ENCODE data around the gene SOCS3.
A peak's percentile ranks its signal among the peaks of the same experiment; 100 is the strongest.

SOCS3 gene

GRCh38 chr17:78359997-78360370 lies at the start of gene SOCS3:
TSS of gene SOCS3 (minus strand) at chr17:78360077. CDS start at chr17:78359095, 982 bp downstream.
- DNase-seq, result peak; percentile 97

DNA sequence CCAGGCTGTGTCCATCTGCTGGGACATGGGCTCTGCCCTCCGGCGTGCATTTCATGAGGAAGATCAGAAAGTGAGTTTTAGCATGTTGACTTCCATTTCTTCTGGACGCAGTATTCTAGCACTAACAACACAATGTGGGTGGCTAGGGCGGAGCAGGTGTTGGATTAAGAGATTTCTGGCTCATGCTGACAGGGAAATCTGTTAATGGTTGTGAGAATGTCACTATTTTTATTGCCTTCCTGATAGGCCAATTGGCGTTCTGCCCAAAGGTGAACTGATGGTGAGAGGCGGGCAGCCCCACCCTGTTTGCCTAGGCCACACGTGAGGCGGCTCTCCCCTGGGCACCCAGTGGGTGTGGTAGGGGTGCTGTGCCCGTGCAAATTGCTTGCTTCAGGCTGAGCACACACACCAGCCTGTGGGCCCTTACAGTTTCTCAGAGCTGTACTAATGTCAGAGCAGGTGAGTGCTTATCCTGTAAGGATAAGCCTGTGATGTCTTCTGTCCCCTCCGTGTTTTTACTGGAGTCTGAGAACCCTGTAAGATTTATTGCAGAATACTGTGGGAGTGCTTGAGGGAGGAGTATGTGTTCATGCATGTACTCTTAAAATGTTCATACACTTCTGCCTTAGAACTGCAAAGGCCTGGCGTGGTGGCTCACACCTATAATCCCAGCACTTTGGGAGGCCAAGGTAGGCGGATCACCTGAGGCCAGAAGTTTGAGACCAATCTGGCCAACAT lies 49.5 kb upstream of the SOCS3 start:
- no peak for DNase-seq

- no peak for DNase-seq
These were observed 48.7 kb upstream of the SOCS3 start for GRCh38 chr17:78408476-78409050.

DNA sequence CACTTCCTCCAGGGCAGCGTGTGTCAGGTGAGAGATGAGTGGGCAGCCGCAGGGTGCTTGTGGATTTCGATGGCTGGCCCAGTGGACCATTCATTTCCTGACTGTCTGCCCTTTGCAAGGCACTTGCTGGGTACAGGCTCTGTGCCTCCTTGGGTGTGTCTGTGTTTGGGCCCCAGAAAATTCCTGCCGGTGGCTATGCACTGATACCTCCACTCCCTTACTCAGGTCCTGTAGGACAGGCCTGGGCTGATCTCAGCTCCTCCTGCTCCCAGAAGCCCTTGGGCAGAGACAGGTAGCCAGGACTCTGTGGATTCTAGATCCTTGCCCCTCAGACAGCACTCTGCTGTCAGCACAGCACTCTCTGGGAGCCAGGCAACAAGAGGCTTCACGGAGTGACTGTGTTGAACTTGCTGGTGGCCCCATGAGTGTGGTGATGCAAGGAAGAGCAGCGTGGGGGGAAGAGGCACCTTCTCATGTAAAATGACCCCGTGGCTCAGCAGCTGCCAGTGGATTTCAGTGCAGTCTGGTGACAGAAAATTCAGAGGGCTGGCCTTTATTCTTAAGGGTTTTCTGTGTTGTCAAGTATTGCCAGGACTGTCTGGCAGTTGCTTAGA lies 47.6 kb upstream of the SOCS3 start:
- DNase-seq, result no peak

GRCh38 chr17:78406920-78407319 lies 47.0 kb upstream of the SOCS3 start:
- no peak for DNase-seq

DNA sequence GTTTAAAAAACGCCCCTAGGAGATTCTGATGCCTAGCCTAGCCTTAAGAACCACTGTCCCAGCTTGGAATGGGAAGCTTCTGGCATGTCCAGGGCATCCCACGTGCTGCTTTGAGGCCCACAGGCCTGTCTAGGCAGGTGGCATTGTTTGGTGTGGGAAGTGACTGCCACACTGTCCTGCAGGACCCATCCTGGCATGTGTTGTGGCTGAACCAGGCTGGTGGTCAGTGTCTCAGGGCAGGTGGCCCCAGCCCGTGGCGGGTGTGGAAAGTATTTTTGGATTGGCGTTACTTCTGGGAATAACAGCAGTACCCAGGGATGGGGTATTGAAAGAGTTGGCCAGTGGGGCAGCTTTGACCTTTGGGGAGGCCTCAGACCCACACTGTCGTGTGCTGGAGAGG lies 46.5 kb upstream of the SOCS3 start:
- DNase-seq, result no peak

GRCh38 chr17:78403822-78404221 lies 43.9 kb upstream of the SOCS3 start:
- no peak for DNase-seq

GRCh38 chr17:78401891-78402290 lies 42.0 kb upstream of the SOCS3 start:
- no peak for DNase-seq

DNA sequence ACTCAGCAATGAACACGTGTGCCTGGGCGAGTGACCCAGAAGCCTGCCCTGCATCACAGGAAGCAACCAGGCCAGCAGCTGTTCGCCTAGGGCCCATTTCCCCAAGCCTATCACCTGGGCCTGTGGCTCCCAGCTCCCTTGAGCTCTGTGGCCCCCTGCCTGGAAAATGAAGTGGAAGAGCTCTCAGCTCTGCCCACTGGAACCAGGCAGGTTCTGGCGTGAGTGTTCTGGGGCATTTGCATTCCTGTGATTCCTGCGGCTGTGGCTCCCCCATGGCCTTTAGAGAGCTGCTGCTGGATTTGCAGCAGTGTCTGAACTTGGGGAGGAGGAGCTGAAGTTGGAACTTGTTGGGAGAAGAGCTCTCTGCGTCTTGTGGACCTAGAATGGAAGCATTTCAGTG lies 41.4 kb upstream of the SOCS3 start:
- DNase-seq, result no peak

DNA sequence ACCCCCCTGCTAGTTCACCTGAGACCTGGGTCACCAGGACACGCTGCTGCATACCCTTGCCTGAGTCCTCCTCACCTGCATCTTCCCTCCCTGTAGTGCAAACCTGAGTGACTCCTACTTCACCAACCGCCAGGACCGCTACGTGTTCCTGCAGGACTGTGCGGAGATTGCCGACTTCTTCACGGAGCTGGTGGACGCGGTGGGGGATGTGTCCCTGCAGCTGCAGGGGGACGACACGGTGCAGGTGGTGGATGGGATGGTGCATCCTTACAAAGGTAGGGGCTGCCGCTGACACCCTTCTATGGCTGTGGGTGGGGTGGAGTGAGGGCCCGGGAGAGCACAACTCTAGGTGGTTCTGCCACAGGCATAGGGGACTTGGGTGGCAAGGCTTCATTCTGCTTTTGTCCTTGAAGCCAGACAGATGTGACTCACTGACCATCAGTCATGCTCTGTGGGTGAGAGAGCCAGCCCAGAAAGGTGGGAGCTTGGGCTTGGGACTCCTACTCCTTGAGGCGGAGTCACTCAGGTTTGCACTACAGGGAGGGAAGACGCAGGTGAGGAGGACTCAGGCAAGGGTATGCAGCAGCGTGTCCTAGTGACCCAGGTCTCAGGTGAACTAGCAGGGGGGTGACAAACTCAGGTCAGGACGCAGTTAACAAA lies 40.8 kb upstream of the SOCS3 start:
- DNase-seq, result no peak

DNA sequence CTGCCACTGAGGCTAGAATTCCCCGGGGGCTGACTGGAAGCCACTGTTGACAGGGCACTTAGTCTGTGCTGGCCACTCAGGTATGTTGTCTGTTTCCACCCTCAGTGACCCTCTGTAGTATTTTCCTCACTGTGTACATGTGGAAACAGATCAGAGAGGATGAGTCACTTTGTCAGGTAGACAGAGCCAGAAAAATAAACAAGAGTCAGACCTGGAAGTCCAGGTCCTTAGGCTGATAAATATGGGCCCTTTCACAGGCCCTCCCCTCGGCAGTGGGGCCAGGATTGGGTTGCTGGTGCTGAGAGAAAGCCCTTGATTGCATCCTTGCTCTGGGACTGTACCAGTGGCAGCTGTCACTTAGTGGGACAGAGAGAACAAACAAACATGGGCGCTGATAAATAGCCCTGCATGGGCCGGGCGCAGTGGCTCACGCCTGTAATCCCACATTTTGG lies 39.8 kb upstream of the SOCS3 start:
- no peak for DNase-seq

DNA sequence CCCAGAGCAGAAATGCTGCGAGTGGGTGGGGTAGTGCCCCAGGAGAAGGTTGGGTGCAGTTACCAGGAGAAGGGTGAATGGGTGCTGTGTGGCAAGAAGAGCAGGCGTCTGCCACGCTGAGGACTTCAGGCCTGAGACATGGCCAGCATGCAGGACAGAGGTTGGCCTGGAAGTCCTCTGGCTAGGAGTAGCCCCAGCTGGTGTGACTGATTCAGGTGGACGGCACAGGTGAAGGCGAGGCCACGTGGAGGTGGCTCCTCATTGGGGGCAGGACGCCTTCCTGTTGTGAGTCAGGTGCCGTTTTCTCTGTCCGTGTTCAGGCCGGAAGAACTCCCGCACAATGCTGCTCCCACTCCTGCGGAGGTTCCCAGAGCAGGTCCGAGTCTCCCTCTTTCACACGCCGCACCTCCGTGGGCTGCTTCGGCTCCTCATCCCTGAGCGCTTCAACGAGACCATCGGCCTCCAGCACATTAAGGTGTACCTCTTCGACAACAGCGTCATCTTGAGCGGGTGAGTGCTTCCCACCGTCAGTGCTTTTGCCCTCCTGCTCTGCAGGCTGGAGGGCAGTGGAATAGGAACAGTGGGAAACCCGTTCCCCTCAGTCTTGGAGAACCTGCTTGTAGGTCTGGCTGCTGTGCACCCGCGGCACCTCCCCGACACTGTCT lies 39.3 kb upstream of the SOCS3 start:
- no peak for DNase-seq

DNA sequence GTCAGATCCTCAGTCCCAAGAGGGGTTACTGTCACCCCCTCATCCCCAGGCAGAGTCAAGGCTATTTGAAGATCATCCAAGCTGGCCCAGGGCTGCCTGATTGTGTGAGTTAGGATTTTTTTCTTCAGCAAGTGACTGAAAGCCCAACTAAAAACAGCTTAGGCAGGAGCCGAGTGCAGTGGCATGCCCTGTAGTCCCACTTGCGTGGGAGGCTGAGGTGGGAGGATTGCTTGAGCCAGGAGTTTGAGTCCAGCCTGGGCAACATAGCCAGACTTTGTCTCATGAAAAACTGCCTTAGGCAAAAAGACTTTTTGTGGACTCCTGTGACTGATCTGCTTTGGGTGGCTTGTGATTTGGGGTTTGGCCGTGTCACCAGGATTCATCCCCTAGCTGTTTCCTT lies 38.5 kb upstream of the SOCS3 start:
- DNase-seq, result no peak

- DNase-seq, result no peak
These were observed 37.8 kb upstream of the SOCS3 start for GRCh38 chr17:78397681-78398101.

- DNase-seq, result no peak
These were observed 36.8 kb upstream of the SOCS3 start for GRCh38 chr17:78396441-78397337.

- no peak for DNase-seq
These were observed 35.3 kb upstream of the SOCS3 start for GRCh38 chr17:78395155-78395554.

DNA sequence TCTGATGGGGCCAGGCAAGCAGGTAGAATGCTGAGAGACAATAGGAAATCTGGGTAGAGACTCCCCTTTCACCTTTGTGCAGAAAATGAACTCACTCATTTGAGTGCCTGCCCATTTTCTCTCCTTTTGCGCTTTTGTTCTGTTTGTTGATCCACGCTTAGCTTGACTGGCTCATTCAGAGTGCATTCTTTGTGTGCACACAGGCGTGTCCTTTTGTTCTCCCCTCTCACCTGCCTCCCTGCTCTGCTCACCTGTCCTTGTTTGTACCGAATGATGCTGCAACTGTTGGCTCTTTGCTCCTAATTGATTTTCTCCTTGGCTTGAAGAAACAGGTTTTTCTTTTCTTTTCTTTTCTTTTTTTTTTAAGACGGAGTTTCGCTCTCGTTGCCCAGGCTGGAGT lies 34.3 kb upstream of the SOCS3 start:
- no peak for DNase-seq

DNA sequence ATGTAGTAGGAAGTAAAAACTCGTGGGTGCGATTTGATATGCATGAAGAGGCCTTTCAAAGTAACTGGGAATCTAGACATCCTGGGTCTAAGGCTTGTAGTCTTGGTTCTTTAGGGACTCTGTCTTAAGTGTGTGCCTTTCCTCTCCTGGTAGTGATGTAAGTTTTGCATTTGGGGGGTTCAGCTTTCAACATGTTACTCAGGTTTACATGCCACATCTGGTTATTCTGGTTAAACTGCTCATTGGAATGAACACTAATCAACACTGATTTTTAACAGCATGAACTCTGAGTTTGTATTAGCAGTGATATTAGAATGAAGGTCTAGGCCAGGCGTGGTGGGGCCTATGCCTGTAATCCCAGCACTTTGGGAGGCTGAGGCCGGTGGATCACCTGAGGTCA lies 33.7 kb upstream of the SOCS3 start:
- no peak for DNase-seq

GRCh38 chr17:78392295-78392694 lies 32.4 kb upstream of the SOCS3 start:
- DNase-seq, result no peak

DNA sequence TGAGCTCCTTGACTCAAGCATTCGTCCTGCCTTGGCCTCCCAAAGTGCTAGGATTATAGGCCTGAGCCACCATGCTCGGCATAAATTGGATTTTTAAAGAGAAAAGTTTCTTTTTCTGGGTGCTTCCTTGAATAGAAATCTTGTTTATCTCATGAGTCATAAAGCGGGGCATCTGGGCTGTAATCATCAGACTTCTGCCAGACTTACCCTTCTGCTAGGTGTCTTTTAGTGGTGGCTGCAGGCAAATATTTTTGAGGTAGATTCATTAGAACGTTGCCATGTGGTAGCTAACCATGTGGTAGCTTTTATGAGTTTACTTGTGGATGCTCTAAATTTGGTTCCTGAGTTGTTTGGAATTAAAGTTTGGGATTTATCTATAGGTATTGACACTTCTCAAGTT lies 32.0 kb upstream of the SOCS3 start:
- no peak for DNase-seq

- DNase-seq, result no peak
These were observed 31.2 kb upstream of the SOCS3 start for GRCh38 chr17:78391051-78391431.
